ENCODE results near the gene SKAP1. TPM values are rescaled to one million over a fixed set of nuclear protein-coding genes. Genes with fewer than 3 reads are reported as not detected.

SKAP1 gene
- total RNA-seq, 1 donor from 2014 or later, result 0.49 TPM

- Mint-ChIP-seq H3K4me1 (peaks cover 6% of the 10 kb centered on the region), H3K27ac (ENCODE audit: unreplicated experiment) (no peak overlapping the region), H3K9me3 (no peaks in the 10 kb centered on the region), H3K4me3 (no peak overlapping the region), H3K36me3 (ENCODE audit: low read depth) (no peaks in the 10 kb centered on the region), H3K27me3 (ENCODE audit: low read depth) (peaks cover 70% of the 10 kb centered on the region)
- TF ChIP-seq CTCF (conservative IDR thresholded peaks at IDR 0.05), result no peak
- no peak for DNase-seq (ENCODE audit: low read depth, low spot score)
These were observed 14.7 kb upstream of the SKAP1 start for GRCh38 chr17:48444516-48445247.

GRCh38 chr17:48443712-48444111 lies 13.7 kb upstream of the SKAP1 start:
- Mint-ChIP-seq H3K36me3 (ENCODE audit: low read depth) (no peaks in the 10 kb centered on the region), H3K4me1 (peaks cover 9% of the 10 kb centered on the region), H3K27me3 (ENCODE audit: low read depth) (peaks cover 69% of the 10 kb centered on the region), H3K4me3 (no peak overlapping the region), H3K27ac (ENCODE audit: unreplicated experiment) (peak overlapping the region; percentile 15), H3K9me3 (no peaks in the 10 kb centered on the region)
- no peak for DNase-seq (ENCODE audit: low read depth, low spot score)
- no peak for TF ChIP-seq CTCF (conservative IDR thresholded peaks at IDR 0.05)

- Mint-ChIP-seq H3K4me3 (no peak overlapping the region), H3K27me3 (ENCODE audit: low read depth) (peaks cover 69% of the 10 kb centered on the region), H3K27ac (ENCODE audit: unreplicated experiment) (no peak overlapping the region), H3K4me1 (peaks cover 9% of the 10 kb centered on the region), H3K36me3 (ENCODE audit: low read depth) (no peaks in the 10 kb centered on the region), H3K9me3 (no peaks in the 10 kb centered on the region)
- DNase-seq (ENCODE audit: low read depth, low spot score), result no peak
- TF ChIP-seq CTCF (conservative IDR thresholded peaks at IDR 0.05), result no peak
These were observed 12.8 kb upstream of the SKAP1 start for GRCh38 chr17:48442819-48443218.

- Mint-ChIP-seq H3K4me1 (peaks cover 9% of the 10 kb centered on the region), H3K9me3 (no peaks in the 10 kb centered on the region), H3K27ac (ENCODE audit: unreplicated experiment) (no peak overlapping the region), H3K4me3 (no peak overlapping the region), H3K36me3 (ENCODE audit: low read depth) (no peaks in the 10 kb centered on the region), H3K27me3 (ENCODE audit: low read depth) (peaks cover 71% of the 10 kb centered on the region)
- TF ChIP-seq CTCF (conservative IDR thresholded peaks at IDR 0.05), result no peak
- DNase-seq (ENCODE audit: low read depth, low spot score), result no peak
These were observed 11.8 kb upstream of the SKAP1 start for GRCh38 chr17:48441862-48442261.

- no peak for DNase-seq (ENCODE audit: low read depth, low spot score)
- Mint-ChIP-seq H3K27me3 (ENCODE audit: low read depth) (peaks cover 71% of the 10 kb centered on the region), H3K27ac (ENCODE audit: unreplicated experiment) (no peak overlapping the region), H3K36me3 (ENCODE audit: low read depth) (no peaks in the 10 kb centered on the region), H3K4me3 (no peak overlapping the region), H3K4me1 (peaks cover 9% of the 10 kb centered on the region), H3K9me3 (no peaks in the 10 kb centered on the region)
- no peak for TF ChIP-seq CTCF (conservative IDR thresholded peaks at IDR 0.05)
These were observed 11.3 kb upstream of the SKAP1 start for GRCh38 chr17:48441231-48441711.

Data from neural crest cell (in vitro differentiated cells).